Suprapubic skin (tissue), 4 donors: ENCODE results near the gene ENDOG. TPM values are rescaled to one million over a fixed set of nuclear protein-coding genes. Genes with fewer than 3 reads are reported as not detected.
"Not testable (repeated sequence)": the region's sequence is repeated elsewhere in the genome, so short reads cannot be mapped to it uniquely, and the experiment has no call there.

Experiments
- DNase-seq, 2 donors: peaks; one replicate each; pipeline ENCODE4 v3.0.0-alpha.2; 2019; ENCODE audit warnings: low spot score in 2 of 2
- H3K27ac ChIP-seq: fragments of 200-600 bp; sonication (generic); one replicate; pipeline ENCODE4 v1.5.1; 2019
- H3K27me3 ChIP-seq: fragments of 200-600 bp; sonication (generic); one replicate; pipeline ENCODE4 v1.5.1; 2019
- H3K36me3 ChIP-seq: fragments of 200-600 bp; sonication (generic); one replicate; pipeline ENCODE4 v1.5.1; 2019
- H3K4me1 ChIP-seq: fragments of 200-600 bp; sonication (generic); one replicate; pipeline ENCODE4 v1.5.1; 2019
- H3K4me3 ChIP-seq: fragments of 200-600 bp; sonication (generic); one replicate; pipeline ENCODE4 v1.5.1; 2019; ENCODE audit warnings: mild to moderate bottlenecking
- H3K9me3 ChIP-seq: fragments of 200-600 bp; sonication (generic); one replicate; pipeline ENCODE4 v1.5.1; 2019
- EP300 ChIP-seq: sonication (generic); formaldehyde crosslinking; IDR thresholded peaks from one replicate; pipeline ENCODE4 v1.6.1; 2017; ENCODE audit warnings: antibody characterized with exemption
- POLR2A ChIP-seq, 2 donors: fragments of 450-650 bp; IDR thresholded peaks; one replicate each; pipeline ENCODE4 v1.6.1; 2017; ENCODE audit warnings: antibody characterized with exemption in 2 of 2, mild to moderate bottlenecking in 2 of 2, moderate library complexity in 2 of 2
- POLR2AphosphoS5 ChIP-seq, 3 donors: sonication (generic); formaldehyde crosslinking; IDR thresholded peaks; one replicate each; pipeline ENCODE4 v1.6.1; 2017; ENCODE audit warnings: antibody characterized with exemption in 3 of 3
- WGBS: methylation state at CpG from one replicate; pipeline ENCODE4 v1.1.5; 2018; 5-methylcytosine and 5-hydroxymethylcytosine counted together
- total RNA-seq, 4 donors: library from RNA; depleted of rRNA; stranded (reverse); fragments of >200 nt; gene quantifications; one replicate each; pipeline ENCODE4 v1.1.0, GENCODE V29; 2016
- TF ChIP-seq, protein P1 (sequence below), 2 donors: fragments of 200-600 bp in 1 of 2; fragments of 450-650 bp in 1 of 2; sonication (generic) in 1 of 2; IDR thresholded peaks; one replicate each; pipeline ENCODE4 v1.5.1; 2016 to 2019; ENCODE audit warnings: antibody characterized with exemption in 2 of 2, mild to moderate bottlenecking in 1 of 2, moderate library complexity in 1 of 2

Gene ENDOG
- total RNA-seq, 4 donors from 2014 or later = 11.5 to 34.0 (median 21.6) TPM

DNA sequence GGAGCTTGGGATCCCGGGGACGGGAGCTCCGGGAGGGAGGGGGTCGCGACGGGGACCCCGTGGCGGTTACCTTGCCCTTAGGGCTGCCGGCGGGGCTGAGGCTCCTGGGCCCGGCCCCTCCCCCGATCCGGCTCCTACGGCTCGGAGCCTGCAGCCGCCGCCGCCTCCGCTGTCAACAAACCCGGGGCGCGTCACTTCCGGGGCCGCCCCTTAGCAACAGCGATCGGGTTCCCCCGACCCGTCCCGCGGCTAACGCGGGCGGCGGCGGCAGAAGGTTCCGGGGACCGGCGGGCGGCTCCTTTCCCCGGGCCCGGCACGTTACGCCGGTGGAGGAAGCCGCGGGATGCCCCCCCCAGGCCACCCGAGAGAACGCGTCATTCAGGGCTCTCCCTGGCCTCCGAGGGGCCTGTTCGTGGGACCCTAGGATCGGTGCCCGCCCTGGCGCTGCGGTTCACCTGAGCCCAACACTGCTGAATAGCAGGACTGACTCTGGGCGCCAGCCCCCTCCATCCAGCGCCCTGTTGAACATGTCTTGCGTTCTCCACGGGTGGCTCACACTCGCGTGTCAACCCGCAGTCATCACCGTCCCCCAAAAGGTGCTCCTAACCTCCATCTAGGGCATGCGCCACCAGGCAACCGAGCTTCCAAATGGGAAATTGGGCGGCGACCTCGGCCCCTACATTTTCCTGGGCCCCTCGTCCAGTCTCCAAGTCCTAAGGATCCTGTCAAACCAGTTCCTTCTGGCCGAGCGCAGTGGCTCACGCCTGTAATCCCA lies 46.4 kb upstream of the ENDOG start, which contains the start of gene ZER1:
TSS of gene ZER1 (minus strand) at position 183 of the 775 bp plus-strand sequence. CDS start 16,362 bp downstream, outside the sequence.
- peak; percentile 95 to 96 for DNase-seq
- peak in 2 of 3 donors; percentile 48 to 94 for TF ChIP-seq POLR2AphosphoS5 (IDR thresholded peaks at IDR 0.05)
- TF ChIP-seq, protein P1, sequence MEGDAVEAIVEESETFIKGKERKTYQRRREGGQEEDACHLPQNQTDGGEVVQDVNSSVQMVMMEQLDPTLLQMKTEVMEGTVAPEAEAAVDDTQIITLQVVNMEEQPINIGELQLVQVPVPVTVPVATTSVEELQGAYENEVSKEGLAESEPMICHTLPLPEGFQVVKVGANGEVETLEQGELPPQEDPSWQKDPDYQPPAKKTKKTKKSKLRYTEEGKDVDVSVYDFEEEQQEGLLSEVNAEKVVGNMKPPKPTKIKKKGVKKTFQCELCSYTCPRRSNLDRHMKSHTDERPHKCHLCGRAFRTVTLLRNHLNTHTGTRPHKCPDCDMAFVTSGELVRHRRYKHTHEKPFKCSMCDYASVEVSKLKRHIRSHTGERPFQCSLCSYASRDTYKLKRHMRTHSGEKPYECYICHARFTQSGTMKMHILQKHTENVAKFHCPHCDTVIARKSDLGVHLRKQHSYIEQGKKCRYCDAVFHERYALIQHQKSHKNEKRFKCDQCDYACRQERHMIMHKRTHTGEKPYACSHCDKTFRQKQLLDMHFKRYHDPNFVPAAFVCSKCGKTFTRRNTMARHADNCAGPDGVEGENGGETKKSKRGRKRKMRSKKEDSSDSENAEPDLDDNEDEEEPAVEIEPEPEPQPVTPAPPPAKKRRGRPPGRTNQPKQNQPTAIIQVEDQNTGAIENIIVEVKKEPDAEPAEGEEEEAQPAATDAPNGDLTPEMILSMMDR (IDR thresholded peaks at IDR 0.05) = no peak
- peak in 1 of 2 donors; percentile 73 for TF ChIP-seq POLR2A (IDR thresholded peaks at IDR 0.05)
- H3K27ac ChIP-seq = peak within 1 kb of the TSS; percentile 95
- no peaks in the 10 kb centered on the region for H3K36me3 ChIP-seq
- H3K27me3 ChIP-seq = no peaks in the 10 kb centered on the region
- WGBS = 4% methylated on average over 17 of the region's 72 CpGs
- H3K9me3 ChIP-seq = no peaks in the 10 kb centered on the region
- peaks cover 29% of the 10 kb centered on the region for H3K4me1 ChIP-seq
- H3K4me3 ChIP-seq = peak within 1 kb of the TSS; percentile 87

DNA sequence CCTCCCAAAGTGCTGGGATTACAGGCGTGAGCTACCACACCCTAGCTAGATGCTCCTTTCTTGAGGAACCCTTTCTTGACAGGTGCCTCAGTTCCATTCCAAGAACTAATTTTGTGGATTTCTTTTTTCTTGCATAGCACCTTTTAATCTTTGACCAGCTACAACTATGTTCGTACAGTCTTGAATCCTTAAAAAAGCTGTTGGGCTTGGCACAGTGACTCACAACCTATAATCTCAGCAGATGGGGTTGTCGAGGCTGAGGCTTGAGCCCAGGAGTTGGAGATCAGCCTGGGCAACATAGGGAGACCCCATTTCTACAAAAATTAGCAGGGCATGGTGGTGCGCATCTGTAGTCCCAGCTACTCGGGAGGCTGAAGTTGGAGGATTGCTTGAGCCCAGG lies 45.3 kb upstream of the ENDOG start:
- peaks cover 29% of the 10 kb centered on the region for H3K4me1 ChIP-seq
- H3K36me3 ChIP-seq = no peaks in the 10 kb centered on the region
- H3K4me3 ChIP-seq = no peak overlapping the region
- DNase-seq = no peak
- H3K9me3 ChIP-seq = no peaks in the 10 kb centered on the region
- WGBS = 81% methylated on average over 5 of the region's 5 CpGs
- TF ChIP-seq POLR2AphosphoS5 (IDR thresholded peaks at IDR 0.05) (no peak), EP300 (no peak), POLR2A (IDR thresholded peaks at IDR 0.05) (no peak)
- TF ChIP-seq, protein P1 (IDR thresholded peaks at IDR 0.05) = no peak
- no peaks in the 10 kb centered on the region for H3K27me3 ChIP-seq
- no peak overlapping the region for H3K27ac ChIP-seq

DNA sequence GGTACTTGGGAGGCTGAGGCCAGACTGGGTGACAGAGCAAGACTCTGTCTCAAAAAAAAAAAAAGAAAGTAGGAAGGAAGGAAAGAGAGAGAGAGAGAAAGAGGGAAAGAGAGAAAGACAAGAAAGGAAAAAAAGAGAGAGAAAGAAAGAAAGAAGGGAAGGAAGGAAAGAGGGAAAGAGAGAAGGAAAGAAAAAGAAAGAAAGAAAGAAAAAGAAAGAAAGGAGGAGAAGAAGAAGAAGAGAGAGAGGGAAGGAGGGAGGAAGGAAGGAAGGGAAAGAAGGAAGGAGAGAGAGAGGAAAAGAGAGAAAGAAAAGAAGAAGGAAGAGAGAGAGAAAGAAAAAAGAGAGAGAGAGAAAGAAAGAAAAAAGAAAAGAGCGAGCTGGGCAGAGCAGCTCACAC lies 43.5 kb upstream of the ENDOG start:
- WGBS = 96% methylated on average over 1 of the region's 1 CpG
- no peak for DNase-seq
- Histone ChIP-seq H3K4me3 (no peak overlapping the region), H3K36me3 (no peaks in the 10 kb centered on the region), H3K4me1 (peaks cover 21% of the 10 kb centered on the region), H3K27me3 (no peaks in the 10 kb centered on the region), H3K9me3 (no peaks in the 10 kb centered on the region), H3K27ac (no peak overlapping the region)
- TF ChIP-seq, protein P1 (IDR thresholded peaks at IDR 0.05) = no peak
- TF ChIP-seq POLR2AphosphoS5 (IDR thresholded peaks at IDR 0.05) (no peak), EP300 (no peak), POLR2A (IDR thresholded peaks at IDR 0.05) (no peak)

- not testable (repeated sequence) for H3K27me3 ChIP-seq, H3K4me3 ChIP-seq, H3K36me3 ChIP-seq, DNase-seq, H3K9me3 ChIP-seq, H3K4me1 ChIP-seq, H3K27ac ChIP-seq
- 93% methylated on average over 14 of the region's 27 CpGs for WGBS
These were observed 38.2 kb upstream of the ENDOG start for GRCh38 chr9:128780093-128780492.

DNA sequence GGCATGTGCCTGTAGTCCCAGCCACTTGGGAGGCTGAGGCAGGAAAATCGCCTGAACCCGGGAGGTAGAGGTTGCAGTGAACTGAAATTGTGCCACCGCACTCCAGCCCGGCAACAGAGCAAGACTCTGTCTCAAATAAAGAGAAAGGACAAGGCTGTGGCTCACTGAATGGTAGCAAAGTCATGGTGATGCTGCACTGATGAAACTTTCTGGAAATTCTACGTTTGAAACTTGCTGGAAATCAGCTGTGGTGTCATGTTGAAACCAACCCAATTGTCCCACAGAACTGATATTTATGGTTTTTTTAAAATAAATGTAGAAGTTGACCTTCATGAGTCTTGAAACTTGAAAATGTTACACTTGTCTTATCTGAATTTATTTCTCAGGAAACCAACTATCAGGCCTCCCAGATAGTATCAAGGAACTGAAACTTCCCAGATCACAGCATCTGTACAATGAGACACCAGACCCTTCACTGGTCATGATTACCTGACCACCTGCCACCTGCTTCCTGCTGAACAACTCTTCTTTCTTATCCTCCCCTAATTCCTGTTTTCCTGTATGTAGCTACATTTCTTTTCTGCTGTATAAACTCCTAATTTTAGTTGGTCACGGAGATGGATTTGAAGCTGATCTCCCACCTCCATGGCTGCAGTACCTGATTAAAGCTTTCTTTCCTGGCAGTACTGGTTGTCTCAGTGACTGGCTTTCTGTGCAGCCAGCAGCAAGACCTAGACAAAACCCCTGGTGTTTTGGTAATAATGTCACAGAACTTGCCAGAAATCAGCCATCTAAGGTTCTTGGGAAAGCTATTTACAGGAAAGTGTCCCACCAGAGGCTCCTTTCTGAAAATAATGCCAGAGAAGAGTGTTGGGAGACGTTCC lies 36.9 kb upstream of the ENDOG start:
- WGBS = 84% methylated on average over 7 of the region's 7 CpGs
- TF ChIP-seq EP300 (no peak), POLR2AphosphoS5 (IDR thresholded peaks at IDR 0.05) (no peak), POLR2A (IDR thresholded peaks at IDR 0.05) (no peak)
- TF ChIP-seq, protein P1 (IDR thresholded peaks at IDR 0.05) = no peak
- Histone ChIP-seq H3K27me3 (no peaks in the 10 kb centered on the region), H3K27ac (no peak overlapping the region), H3K4me3 (no peak overlapping the region), H3K4me1 (no peaks in the 10 kb centered on the region), H3K9me3 (no peaks in the 10 kb centered on the region), H3K36me3 (no peaks in the 10 kb centered on the region)
- no peak for DNase-seq
